ENCODE measurements around the gene SPRTN.

SPRTN gene

DNA sequence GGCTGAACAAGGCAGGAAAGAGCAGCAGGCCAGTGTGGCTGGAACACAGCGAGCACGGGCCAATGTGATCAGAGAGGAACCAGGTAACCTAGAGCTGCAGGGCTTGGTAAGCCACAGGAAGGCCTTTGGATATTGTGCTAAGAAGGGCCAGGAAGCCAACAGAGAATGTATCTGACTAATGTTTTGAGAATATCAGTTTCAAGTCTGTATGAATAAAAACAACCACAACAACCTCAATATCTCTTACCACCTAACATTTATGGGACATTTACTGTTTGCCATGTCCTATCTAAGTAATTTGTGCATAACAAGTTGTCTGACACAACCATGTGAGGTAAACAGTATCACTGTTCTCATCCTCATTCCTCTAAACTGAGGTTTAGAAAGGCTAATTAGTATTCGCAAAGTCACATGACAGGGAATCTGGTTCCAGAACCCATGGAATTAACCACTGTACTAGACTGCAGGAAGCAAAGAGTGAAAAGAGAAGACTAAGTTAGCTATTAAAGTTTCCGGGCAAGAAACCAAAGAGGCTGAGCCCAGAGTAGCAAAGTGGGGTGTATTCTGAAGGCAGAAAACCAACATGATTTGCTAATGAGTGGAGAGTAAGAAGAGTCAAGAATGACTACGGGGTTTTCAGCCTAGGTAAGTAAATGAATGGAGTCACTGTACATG, 38.9 kb downstream of the SPRTN start:
- DNase-seq (ENCODE audit: low read depth, low spot score), result no peak

DNA sequence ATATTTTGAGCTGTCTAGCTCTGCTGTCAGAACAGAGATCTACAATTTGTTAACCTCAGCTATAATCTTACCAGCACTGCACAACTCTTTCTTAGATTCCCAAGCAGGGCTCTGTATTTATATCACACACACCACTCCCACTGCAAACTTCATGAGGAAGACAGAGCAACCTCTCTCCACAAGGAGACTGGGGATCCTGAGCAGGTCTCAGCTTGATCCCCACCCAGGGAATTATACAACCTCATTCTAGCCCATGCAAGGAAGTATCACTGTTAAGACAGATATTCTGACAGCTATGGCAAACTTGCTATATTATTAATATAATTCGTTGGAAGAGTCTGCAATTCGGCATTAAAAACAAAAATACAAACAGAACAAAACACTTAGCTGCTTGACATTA, 43.6 kb downstream of the SPRTN start:
- DNase-seq (ENCODE audit: low read depth, low spot score), result no peak

GRCh38 chr1:231382426-231382825, 44.3 kb downstream of the SPRTN start:
- DNase-seq (ENCODE audit: low read depth, low spot score), result no peak

DNA sequence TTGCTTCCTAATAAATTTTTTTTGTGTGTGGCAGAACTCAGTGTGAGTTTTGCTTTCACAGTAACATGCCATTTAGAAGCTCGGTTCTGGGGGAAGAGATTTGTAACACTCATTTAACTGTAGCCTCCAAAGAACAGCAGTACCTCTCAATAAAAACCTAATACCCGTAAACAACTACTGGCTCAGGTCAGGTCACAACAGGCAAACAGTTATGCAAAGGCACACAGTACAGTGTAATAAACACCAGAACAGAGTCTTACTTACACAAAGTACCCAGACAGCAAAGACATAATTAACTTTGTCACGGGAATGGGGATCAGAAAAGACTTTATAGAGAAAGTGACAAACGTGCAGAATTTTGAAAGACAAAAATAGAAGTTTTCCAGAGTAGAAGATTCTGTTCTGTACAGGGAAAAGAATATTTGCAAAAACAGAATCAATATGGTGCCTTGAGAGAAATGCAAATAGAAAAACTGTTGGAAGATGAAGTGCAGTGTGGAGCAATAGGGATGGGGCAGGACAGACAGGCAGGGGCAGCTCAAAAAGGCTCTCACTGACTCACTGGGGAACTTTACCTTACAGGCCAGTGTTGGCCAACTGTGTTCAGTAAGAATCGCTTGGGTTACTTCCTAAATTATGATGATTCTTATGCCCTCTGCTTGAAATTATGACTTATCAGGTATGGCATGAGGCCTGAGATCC, 45.2 kb downstream of the SPRTN start:
- no peak for DNase-seq (ENCODE audit: low read depth, low spot score)

GRCh38 chr1:231384696-231385415, 46.8 kb downstream of the SPRTN start:
- no peak for DNase-seq (ENCODE audit: low read depth, low spot score)

DNA sequence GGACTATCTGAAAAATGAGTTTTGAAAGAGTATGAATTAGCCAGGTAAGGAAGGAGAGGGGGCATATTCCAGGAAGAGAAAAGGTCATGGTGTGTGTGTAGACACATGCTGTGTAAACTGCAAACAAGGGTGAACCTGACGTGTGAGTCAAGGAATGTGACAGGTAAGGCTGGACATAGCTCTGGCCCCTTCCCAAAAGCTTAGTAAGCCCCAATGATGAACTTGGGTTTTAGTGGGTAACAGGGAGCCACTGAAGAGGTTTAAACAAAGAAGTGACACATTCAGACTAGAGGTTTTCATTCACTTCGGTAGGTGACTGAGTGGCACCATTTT, 47.3 kb downstream of the SPRTN start:
- DNase-seq (ENCODE audit: low read depth, low spot score), result no peak

DNA sequence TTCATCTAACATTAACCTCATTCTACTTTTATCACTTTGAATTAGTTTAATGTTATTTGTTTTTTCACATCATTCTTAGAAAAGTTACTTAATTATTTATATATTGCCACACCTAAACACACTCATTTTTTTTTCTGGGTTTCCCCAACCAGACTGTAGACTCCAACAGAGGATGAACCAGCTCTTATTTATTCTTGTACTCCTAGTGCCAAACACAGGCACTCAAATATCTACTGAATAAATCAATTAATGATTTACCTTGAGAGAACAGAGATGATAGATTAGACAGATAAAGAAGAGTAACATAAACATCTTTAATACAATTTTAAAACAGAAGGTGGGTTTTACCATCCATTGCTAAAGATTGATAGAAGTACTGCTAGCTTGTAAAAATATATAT, 48.4 kb downstream of the SPRTN start:
- DNase-seq (ENCODE audit: low read depth, low spot score), result no peak

DNA sequence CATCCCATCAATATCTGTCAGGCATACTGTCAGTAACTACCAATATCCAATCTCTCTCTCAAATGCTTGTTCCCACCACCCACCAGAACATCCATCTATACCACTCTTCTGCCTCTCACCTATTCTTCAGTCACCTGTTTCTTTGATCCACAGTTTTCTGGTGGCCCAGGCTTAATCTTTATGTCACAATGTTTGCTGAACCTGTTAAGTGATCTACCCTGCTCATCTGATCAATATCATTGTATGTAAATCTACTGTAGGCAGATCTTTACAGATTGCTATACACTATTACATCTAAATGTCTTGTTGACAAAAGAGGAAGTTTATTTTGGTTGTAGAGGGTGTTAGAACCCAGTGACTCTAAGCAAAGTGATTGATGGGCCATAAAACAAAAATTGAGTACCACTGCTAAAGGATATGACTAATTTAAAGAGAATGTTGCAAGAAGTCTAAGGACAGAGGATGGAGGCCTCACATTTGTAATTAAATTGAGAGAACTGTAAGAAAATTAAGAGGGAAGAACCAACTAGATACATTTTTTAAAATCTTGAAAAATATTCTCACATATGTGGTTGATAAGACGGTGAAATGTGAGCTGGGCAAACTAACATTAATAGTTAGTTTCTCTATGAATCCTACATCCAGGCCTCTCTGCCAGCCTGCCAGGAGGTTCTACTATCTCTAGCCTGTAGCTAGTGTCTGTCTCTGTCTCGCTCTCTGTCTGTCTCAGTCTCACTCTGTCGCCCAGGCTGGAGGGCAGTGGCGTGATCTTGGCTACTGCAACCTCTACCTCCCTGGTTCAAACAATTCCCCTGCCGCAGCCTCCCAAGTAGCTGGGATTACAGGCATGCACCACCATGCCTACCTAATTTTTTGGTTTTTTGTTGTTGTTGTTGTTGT, 49.9 kb downstream of the SPRTN start:
- DNase-seq (ENCODE audit: low read depth, low spot score), result no peak

- DNase-seq (ENCODE audit: low read depth, low spot score), result no peak
Observed at GRCh38 chr1:231390071-231390470, 52.0 kb downstream of the SPRTN start.

DNA sequence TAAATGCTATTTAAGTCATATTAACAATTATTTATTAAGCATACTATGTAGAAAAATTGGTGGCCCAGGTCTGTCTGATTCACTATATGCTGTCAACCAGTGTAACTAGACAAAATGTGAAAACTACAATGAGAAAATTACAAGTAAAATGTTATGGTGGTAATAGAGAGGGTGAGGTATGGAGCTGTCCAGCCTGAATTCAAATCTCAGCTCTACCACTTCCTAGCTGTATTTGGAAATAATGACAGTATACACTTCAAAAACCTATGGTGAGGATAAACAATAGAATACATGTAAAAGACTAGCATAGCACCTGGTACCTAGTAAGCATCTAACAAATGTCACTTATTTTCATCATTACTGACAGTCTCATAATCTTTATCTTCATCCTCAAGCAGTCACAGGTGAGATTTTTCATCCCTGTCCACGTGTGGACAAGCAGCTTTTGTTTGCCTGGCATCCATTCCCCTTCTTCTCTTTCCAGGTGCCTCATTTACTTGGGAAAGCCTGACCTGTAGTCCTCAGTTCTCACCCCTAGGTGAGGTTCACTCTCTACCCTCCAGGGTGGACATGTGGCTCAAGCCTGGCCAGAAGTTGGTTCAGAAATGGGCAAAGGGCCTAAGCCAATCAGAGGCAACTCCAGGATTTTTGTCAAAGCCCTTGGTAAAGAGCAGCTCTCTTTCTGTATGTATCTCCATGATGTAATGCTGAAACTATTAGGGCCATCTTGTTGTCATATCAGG, 54.5 kb downstream of the SPRTN start:
- DNase-seq (ENCODE audit: low read depth, low spot score), result no peak

- no peak for DNase-seq (ENCODE audit: low read depth, low spot score)
Observed at GRCh38 chr1:231393668-231394067, 55.6 kb downstream of the SPRTN start.

GRCh38 chr1:231395076-231395997, 57.2 kb downstream of the SPRTN start:
- no peak for DNase-seq (ENCODE audit: low read depth, low spot score)

GRCh38 chr1:231395998-231396390, 57.9 kb downstream of the SPRTN start:
- DNase-seq (ENCODE audit: low read depth, low spot score), result no peak

DNA sequence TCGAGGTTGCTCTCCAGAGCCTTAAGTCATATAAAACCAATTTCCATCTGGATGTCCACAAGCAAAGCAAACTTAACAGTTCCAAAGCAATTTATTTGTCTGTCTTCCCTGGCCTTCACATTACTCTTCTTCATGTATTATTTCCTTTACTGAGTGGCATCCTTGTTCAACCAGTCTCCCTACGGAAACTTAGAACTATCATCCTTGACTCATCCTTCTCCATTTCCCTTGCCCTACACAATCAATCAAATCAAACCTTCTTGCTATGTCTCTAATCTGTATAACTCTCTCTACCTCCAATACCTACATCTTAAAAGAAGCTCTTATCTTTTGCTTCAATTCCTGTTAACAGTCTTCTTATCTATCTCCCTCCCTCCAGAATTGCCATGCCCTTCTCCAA, 58.5 kb downstream of the SPRTN start:
- no peak for DNase-seq (ENCODE audit: low read depth, low spot score)

DNA sequence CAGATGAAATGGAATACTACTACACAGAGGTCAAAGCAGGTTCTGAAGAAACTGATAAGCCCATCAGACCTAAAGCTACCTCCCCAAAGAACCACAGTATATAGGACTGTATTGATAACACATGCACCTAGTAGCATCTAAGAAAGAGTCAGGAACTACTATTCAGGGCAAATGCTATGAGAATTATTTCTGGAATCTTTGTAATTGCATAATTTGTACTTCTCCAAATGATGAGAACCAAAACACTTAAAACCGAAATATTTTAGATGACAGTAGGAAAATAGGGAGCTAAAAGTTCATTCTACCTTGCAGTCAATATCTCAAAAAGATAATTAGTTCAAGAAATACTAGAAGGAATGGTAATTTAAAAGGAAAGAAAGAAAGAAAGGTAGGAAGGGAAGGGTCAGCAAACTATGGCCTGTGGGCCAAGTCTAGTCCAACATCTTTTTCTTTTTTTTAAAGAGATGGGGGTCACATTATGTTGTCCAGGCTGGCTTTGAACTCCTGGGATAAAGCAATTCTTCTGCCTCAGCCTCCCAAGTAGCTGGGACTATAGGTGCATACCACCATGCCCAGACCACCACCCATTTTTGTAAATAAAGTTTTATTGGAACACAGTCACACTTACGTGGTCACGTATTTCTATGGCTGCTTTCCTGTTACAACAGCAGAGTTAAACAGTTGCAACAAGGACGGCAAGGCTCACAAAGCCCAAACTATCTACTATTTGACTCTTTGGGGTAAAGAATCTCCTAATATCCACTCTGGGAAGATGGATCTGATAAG, 60.0 kb downstream of the SPRTN start:
- DNase-seq (ENCODE audit: low read depth, low spot score), result no peak

DNA sequence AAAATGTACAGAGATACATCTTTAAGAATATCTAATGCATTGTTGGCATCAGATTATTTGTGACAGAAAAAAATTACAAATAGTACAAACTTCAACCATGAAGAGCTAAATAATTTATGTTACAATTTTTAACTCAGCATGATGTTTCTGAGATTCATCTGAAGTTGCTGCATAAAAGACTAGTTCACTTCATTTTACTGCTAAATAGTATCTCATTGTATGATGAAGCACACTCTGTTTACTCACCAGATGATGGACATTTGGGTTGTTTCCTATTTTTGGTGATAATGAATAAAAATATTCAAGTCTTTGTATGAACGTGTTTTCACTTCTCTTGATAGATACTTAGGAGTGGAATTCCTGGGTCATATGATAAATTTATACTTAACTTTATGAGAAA, 63.4 kb downstream of the SPRTN start:
- DNase-seq (ENCODE audit: low read depth, low spot score), result no peak

DNA sequence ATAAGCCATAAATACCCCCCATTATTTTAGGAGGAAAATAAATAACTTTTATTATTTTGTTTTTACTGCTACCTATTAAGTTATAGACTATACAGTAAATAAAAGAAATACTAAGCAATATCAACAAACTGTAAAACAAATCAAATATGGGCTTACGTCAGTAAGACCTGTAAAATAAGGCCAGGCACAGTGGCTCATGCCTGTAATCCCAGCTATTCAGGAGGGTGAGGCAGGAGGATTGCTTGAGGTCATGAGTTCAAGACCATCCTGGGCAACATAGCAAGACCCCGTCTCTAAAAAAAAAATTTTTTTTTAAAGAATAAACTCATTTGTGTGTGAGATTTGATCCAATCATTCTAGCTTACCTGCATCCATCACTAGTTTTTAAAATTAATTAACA, 66.2 kb downstream of the SPRTN start:
- no peak for DNase-seq (ENCODE audit: low read depth, low spot score)
